GM19238 (cell line): ENCODE measurements around the gene CMIP.

ENCODE experiments used
- DNase-seq: peaks from one replicate; pipeline ENCODE4 v3.0.0; 2011; ENCODE audit warnings: low spot score; ENCODE audit not compliant: insufficient read length

CMIP gene

GRCh38 chr16:81548551-81548875 is 103.9 kb downstream of the CMIP start:
- DNase-seq, result no peak

- DNase-seq, result no peak
Measured at GRCh38 chr16:81548876-81549546, 104.4 kb downstream of the CMIP start.

- DNase-seq, result no peak
Measured at GRCh38 chr16:81549547-81550431, 105.2 kb downstream of the CMIP start.

GRCh38 chr16:81550432-81550808 is 105.8 kb downstream of the CMIP start:
- DNase-seq, result no peak

- DNase-seq, result no peak
Measured at GRCh38 chr16:81551151-81551808, 106.7 kb downstream of the CMIP start.

- DNase-seq, result no peak
Measured at GRCh38 chr16:81551821-81552304, 107.3 kb downstream of the CMIP start.

GRCh38 chr16:81552743-81553079 is 108.1 kb downstream of the CMIP start:
- DNase-seq, result no peak

- no peak for DNase-seq
Measured at GRCh38 chr16:81553080-81553813, 108.6 kb downstream of the CMIP start.

GRCh38 chr16:81553814-81554675 is 109.4 kb downstream of the CMIP start:
- no peak for DNase-seq

- no peak for DNase-seq
Measured at GRCh38 chr16:81554979-81555378, 110.4 kb downstream of the CMIP start.

GRCh38 chr16:81555660-81556059 is 111.1 kb downstream of the CMIP start:
- no peak for DNase-seq

GRCh38 chr16:81556715-81557284 is 112.2 kb downstream of the CMIP start:
- DNase-seq, result no peak

GRCh38 chr16:81558077-81558443 is 113.5 kb downstream of the CMIP start:
- no peak for DNase-seq

- DNase-seq, result no peak
Measured at GRCh38 chr16:81558444-81559175, 114.0 kb downstream of the CMIP start.

- no peak for DNase-seq
Measured at GRCh38 chr16:81560979-81561657, 116.5 kb downstream of the CMIP start.

- no peak for DNase-seq
Measured at GRCh38 chr16:81562174-81562849, 117.7 kb downstream of the CMIP start.

- no peak for DNase-seq
Measured at GRCh38 chr16:81562926-81563325, 118.3 kb downstream of the CMIP start.

- no peak for DNase-seq
Measured at GRCh38 chr16:81564421-81564911, 119.9 kb downstream of the CMIP start.
